Progenitor cell of endocrine pancreas (in vitro differentiated cells): ENCODE measurements around the gene RPL21. TPM values are rescaled to one million over a fixed set of nuclear protein-coding genes. Genes with fewer than 3 reads are reported as not detected.

Source experiments
- DNase-seq: peaks from one replicate; pipeline ENCODE4 v3.0.0; 2021; ENCODE audit warnings: low spot score; ENCODE audit not compliant: unreplicated experiment
- H3K27ac Mint-ChIP-seq: 2 replicates; pipeline ENCODE4 v1.8.0; 2021; ENCODE audit warnings: mild to moderate bottlenecking, moderate library complexity, mixed read lengths
- H3K27me3 Mint-ChIP-seq: 2 replicates; pipeline ENCODE4 v1.8.0; 2021; ENCODE audit warnings: mixed read lengths
- H3K36me3 Mint-ChIP-seq: 2 replicates; pipeline ENCODE4 v1.8.0; 2022; ENCODE audit warnings: mixed read lengths; ENCODE audit not compliant: insufficient read depth
- H3K4me1 Mint-ChIP-seq: 2 replicates; pipeline ENCODE4 v1.8.0; 2021; ENCODE audit warnings: low read depth, mixed read lengths
- H3K4me3 Mint-ChIP-seq: 2 replicates; pipeline ENCODE4 v1.8.0; 2021; ENCODE audit warnings: low read depth, mild to moderate bottlenecking, moderate library complexity, mixed read lengths
- H3K9me3 Mint-ChIP-seq: 2 replicates; pipeline ENCODE4 v1.8.0; 2021; ENCODE audit warnings: low read depth, mixed read lengths
- total RNA-seq: library from RNA; stranded (reverse); gene quantifications from 2 replicates; pipeline ENCODE4 v1.2.1, GENCODE V29; 2021
- TF ChIP-seq, protein P1 (sequence below): fragments of 200-600 bp; sonication (generic); IDR thresholded peaks from one replicate; pipeline ENCODE4 v1.5.0; 2021; ENCODE audit warnings: antibody characterized with exemption, mild to moderate bottlenecking; ENCODE audit not compliant: unreplicated experiment

The RPL21 gene
- total RNA-seq, 1 donor from 2014 or later: 742 TPM

DNA sequence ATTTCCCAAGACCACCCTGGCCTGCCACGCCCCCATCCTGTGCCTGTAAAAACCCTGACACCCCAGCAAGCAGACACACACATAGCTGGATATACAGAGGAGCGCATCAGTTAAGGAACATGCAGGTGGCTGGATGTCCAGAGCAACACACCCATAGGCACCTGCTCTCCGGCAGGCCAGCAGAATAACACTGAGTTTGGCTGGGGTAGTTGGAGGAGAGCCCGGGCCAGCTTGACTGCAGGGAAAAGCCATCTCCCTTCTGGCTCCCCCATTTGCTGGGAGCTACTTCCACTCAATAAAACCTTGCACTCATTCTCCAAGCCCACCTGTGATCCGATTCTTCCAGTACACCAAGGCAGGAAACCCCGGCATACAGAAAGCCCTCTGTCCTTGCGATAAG, 28.1 kb downstream of the RPL21 start:
- Mint-ChIP-seq H3K36me3 (no peaks in the 10 kb centered on the region), H3K4me3 (no peak overlapping the region), H3K9me3 (no peaks in the 10 kb centered on the region), H3K27ac (no peak overlapping the region), H3K4me1 (no peaks in the 10 kb centered on the region), H3K27me3 (peaks cover 14% of the 10 kb centered on the region)
- TF ChIP-seq, protein P1, sequence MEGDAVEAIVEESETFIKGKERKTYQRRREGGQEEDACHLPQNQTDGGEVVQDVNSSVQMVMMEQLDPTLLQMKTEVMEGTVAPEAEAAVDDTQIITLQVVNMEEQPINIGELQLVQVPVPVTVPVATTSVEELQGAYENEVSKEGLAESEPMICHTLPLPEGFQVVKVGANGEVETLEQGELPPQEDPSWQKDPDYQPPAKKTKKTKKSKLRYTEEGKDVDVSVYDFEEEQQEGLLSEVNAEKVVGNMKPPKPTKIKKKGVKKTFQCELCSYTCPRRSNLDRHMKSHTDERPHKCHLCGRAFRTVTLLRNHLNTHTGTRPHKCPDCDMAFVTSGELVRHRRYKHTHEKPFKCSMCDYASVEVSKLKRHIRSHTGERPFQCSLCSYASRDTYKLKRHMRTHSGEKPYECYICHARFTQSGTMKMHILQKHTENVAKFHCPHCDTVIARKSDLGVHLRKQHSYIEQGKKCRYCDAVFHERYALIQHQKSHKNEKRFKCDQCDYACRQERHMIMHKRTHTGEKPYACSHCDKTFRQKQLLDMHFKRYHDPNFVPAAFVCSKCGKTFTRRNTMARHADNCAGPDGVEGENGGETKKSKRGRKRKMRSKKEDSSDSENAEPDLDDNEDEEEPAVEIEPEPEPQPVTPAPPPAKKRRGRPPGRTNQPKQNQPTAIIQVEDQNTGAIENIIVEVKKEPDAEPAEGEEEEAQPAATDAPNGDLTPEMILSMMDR: no peak
- no peak for DNase-seq

DNA sequence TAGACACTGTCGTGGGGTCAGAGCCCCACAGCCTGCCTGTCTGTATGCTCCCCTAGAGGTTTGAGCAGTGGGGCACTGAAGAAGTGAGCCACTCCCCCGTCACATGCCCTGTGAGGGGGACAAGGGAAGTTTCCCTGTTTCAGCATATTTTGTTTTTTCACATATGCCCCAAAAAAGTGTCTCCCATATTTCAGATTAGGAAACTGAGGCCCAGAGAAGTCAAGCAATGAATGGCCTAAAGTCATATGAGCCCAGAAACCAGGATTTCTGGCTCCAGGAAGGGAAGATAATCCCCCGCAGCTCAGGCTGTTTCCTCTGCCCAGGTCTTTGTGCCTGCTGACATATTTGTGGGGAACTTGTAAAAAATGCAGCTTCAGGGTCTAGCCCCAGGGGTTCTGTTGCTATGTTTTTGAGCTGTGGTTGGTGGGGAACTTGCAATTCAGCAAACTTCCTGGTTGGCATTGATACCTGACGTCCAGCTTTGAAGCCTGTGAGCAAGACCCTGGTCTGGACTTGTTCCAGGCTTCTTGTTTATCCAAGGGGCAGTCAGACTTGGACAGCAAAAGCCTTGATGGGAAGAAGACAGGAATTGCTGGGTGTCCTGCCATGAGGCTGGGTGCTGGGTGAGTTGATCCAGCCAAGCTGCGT, 28.8 kb downstream of the RPL21 start:
- H3K9me3 Mint-ChIP-seq: no peaks in the 10 kb centered on the region
- peaks cover 10% of the 10 kb centered on the region for H3K27me3 Mint-ChIP-seq
- H3K36me3 Mint-ChIP-seq: no peaks in the 10 kb centered on the region
- no peak overlapping the region for H3K27ac Mint-ChIP-seq
- H3K4me1 Mint-ChIP-seq: no peaks in the 10 kb centered on the region
- H3K4me3 Mint-ChIP-seq: no peak overlapping the region
- no peak for DNase-seq
- TF ChIP-seq, protein P1: no peak

DNA sequence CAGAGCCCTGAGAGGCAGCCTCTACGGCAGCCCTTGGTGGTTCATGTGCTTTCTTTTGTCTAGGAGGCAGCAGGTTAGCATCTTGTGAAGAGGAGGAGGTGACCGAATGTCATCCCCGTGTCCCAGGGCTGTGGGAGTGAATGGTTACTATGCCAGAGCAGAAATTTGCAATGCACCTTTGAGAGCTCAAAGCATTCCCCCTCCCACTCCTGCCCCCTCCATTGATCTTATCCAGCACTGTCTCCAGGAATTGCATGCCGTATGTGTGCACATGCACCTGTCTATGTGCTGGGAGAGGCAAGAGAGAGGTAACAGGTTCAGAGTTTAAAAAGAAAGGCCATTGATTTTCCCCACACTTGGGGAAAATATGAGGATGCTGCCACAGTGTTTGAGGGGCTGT, 29.5 kb downstream of the RPL21 start:
- no peaks in the 10 kb centered on the region for H3K36me3 Mint-ChIP-seq
- no peak overlapping the region for H3K27ac Mint-ChIP-seq
- TF ChIP-seq, protein P1: no peak
- no peak overlapping the region for H3K4me3 Mint-ChIP-seq
- no peaks in the 10 kb centered on the region for H3K4me1 Mint-ChIP-seq
- H3K9me3 Mint-ChIP-seq: no peaks in the 10 kb centered on the region
- no peak for DNase-seq
- peaks cover 6% of the 10 kb centered on the region for H3K27me3 Mint-ChIP-seq

DNA sequence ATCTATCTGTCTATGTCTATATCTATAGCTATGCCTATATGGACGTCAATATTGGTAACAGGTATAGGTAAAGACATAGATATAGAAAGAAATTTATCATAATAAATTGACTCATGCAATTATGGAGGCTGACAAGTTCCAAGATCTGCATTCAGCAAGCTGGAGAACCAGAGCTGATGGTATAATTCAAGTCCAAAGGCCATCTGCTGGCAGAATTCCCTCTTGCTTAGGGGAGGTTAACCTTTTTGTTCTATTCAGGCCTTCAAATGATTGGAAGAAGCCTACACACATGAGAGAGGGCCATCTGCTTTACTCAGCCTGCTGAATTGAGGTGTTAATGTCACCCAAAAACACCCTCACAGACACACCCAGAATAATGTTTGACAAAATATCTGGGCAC, 30.1 kb downstream of the RPL21 start:
- Mint-ChIP-seq H3K27ac (no peak overlapping the region), H3K4me3 (no peak overlapping the region), H3K9me3 (no peaks in the 10 kb centered on the region), H3K4me1 (no peaks in the 10 kb centered on the region), H3K27me3 (peaks cover 3% of the 10 kb centered on the region), H3K36me3 (no peaks in the 10 kb centered on the region)
- TF ChIP-seq, protein P1: no peak
- no peak for DNase-seq

DNA sequence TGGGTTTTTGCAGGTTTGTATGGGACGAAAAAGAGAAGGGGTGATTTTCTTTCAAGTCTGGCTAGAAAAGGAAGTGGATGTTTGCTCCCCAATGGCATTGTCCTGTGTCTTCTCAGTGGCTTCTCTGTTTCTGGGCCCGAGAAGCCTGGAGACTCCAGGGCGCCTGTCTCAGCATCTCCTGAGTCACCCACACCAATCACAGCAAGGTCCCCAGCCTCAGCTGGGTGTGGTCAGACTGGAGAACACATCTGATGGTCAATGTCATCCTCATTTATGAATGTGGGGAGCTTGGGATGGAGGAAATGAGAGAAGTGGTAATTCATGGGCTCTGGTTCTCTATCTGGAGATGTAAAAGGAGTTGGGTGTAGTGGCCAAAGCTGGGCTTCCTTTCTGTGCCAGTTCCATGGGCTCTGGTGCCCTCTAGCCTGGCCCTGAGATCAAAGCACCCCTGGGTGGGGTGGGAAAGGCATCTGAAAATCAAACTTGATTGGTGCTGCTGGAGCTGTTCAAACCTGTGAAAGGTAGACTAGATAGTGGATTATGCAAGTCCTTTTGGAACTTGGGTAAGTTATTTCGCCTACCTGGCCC, 32.6 kb downstream of the RPL21 start:
- no peak overlapping the region for H3K4me3 Mint-ChIP-seq
- H3K9me3 Mint-ChIP-seq: no peaks in the 10 kb centered on the region
- no peaks in the 10 kb centered on the region for H3K36me3 Mint-ChIP-seq
- H3K27ac Mint-ChIP-seq: no peak overlapping the region
- H3K27me3 Mint-ChIP-seq: peaks cover 3% of the 10 kb centered on the region
- H3K4me1 Mint-ChIP-seq: no peaks in the 10 kb centered on the region
- no peak for DNase-seq
- TF ChIP-seq, protein P1: no peak
